NCI-H2171 treated with DMSO at 0.1 percent for 48 hours (cell line): ENCODE results near the gene LRCOL1.
A peak's percentile ranks its signal among the peaks of the same experiment; 100 is the strongest.

Source experiments
- DNase-seq: peaks from one replicate; lab custom pipeline; 2025; lab: John Stamatoyannopoulos, UW

Gene LRCOL1

GRCh38 chr12:132610051-132610759, at the start of gene LRCOL1:
TSS of gene LRCOL1 (minus strand) at chr12:132610582. CDS start at chr12:132606251, 4,331 bp downstream.
- DNase-seq, result no peak

- DNase-seq, result no peak
Observed at GRCh38 chr12:132660052-132660451, 49.7 kb upstream of the LRCOL1 start.

DNA sequence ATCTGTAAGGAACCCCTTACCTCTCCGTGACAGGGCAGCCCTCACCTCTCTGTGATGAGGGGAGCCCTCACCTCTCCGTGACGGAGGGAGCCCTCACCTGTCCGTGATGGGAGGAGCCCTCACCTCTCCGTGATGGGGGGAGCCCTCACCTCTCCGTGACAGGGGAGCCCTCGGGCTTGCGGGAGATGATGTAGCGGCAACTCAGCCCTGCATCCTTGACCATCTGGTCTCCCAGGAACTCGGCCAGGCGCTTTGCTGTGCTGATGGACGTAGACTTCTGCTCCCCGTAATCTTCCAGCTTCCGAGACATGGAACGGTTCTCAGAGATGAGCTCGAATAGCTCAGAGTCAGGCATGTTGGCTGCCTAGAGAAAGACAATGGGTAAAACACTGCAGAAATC, 48.8 kb upstream of the LRCOL1 start:
- DNase-seq, result no peak

- DNase-seq, result no peak
Observed at GRCh38 chr12:132658149-132658894, 47.9 kb upstream of the LRCOL1 start.

DNA sequence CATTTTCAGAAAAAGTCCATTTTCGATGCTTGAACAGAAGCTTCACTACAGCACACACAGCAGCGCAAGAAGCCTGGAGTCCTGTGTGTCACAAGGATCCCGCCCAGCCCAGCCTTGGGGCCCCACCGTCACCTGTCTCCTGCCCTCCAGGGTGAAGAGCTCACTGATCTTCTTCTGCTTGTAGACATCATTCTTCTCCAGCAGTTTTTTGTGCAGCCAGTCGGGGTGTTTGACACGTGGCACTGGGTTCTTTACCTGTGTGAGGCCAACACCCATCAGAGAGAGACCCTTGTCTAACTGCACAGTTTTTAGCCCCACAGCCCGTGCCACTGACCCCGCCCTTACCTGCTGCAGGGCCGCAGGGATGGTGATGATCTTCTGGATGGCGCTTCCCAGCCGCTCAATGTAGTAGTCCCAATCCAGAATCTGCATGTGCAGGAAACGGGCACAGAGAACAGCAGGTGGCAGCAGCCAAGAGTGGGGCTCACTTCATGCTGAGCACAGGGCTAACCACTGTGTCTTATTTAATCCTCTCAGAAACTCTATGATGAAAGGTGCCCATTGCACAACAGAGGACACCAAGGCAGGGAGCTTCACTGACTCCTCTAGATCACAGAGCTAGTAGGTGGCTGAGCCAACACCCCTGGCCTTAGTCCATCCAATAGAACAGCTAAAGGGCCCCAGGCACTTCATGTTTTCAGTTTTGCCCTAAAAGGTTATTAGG, 46.8 kb upstream of the LRCOL1 start:
- DNase-seq, result no peak

DNA sequence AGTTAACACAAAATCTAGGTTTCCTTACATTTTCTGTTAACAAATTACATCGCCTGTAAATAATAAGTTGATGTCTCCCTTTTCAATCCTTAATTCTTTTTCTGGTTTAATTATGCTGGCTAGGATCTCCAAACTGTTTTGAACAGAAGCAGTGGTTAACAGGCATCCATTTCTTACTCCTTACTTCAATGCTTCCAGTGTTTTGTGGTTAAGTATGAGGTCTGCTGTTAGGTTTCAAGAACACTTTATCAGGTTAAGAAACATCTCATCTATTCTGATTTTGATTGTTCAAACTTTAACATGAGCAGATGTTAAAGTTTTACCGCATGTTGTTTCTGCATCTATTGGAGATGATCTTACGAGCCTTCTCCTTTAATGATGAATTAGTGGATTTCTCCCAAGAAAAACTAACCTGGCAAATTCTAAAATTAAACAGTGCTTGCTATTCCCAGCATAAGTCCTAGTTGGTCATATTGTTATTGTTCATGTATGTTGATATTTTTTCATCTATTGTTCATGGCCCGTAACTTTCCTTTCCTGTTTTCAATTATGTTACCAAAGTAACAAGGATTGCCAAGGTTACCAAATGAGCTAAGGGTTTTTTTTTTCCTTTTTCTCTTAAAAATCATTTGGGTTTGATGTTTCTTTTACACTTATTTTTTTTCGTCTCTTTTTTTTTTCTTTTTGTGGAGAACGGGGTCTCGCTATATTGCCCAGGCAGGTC, 43.3 kb upstream of the LRCOL1 start:
- DNase-seq, result no peak

DNA sequence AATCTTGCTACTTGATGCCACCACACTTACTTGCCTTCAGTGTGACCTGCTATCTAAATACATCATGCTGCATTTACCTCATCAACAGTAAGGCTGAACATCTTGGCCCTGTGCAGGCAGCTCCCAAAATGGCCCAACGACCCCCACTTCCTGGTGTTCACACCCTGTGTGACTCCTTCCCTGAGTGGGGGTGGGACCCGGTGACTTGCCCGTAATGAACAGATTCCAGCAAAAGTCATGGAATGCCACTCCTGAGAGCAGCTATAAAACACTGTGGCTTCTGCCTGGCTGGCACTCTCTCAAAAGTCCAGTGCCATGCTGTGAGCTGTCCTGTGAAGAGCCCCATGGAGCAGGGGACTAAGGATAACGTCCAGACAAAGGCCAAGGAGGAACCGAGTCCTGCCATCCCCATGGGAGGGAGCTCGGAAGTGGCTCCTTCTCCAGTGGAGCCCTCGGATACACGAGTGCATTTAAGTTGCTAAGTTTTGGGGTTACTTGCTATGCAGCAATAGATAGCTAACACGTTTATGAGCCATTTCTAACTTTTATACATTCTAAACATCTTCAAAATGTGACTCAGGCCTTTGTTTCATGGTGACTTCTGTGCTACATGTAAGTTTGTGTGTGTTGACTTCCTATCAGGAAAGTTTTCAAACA, 41.2 kb upstream of the LRCOL1 start:
- peak; percentile 97 for DNase-seq

DNA sequence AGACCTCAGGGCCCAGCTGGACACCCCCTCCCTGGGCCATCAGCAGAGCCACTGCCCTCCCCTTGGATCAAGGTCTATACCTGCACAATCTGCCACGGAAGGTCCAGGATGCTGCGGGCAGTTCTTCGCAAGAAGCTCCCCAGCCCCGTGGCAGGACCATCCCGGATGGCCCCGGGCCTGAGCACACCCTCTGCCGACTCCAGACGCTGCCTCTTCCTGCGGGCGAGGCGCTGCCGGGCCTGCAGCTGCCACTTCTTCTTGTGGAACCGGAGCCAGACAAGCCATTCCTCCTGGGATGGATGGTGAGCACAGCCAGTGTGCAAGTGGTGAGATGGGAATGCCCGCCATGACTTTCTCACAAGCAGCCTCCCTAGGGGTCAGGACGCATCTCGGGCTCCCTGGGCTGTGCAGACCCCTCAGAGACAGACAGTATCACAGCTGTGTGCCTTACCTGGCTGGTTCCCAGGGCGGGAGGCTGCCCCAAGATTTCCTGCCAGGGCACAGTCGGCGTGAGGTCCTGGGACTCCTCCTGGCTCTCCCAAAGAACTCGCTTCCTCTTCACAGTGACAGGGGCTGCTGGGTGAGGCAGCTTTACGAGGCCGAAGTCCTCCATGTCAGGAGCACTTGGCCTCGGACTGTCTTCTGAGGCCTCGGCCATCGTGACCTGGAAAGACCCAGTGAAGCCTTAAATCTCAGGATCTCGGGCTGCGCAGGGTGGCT, 39.0 kb upstream of the LRCOL1 start:
- DNase-seq, result no peak

DNA sequence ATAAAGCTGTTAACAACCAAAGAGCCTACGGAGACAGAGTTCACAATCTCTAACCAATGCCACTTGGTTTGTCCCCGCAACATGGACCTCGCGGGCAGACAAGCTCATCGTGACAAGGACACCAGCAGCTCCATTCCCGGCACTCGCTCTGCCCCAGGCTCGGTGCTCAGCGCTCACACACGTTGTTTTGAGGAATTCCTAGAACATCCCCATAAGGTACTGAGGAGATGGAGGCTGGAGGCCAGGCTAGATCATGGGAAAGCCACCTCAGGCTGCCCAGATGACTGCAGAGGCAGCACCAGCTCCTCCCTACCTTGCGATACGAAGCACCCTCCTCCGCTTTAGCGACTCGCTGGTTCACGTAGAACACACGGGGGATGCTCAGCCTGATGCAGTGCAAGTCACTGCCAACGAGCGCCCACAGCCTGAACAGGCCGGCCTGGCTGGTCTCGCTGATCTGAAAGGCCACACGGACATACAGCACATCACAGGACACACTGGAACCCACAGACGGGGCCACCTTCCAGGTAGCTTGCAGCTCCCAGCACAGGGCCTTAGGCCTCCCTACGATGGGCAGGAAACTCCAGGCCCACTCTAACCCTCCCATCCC, 38.3 kb upstream of the LRCOL1 start:
- DNase-seq, result no peak

- DNase-seq, result no peak
Observed at GRCh38 chr12:132647858-132648257, 37.5 kb upstream of the LRCOL1 start.

DNA sequence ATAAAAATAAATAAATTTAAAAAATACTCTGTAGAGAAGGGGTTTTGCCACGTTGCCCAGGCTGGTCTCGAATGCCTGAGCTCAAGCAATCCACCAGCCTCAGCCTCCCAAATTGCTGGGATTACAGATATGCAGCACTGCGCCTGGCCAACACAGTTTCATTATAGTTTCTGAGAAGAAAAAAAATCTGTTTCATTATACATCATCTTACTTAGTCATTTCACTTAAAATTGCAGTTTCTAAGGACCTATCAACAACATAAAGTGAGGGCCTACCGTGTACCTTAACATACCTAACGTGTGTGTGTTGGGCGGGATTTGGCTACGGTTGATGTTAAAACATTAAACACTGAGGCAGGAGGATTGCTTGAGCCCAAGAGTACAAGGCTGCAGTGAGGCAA, 36.5 kb upstream of the LRCOL1 start:
- no peak for DNase-seq

DNA sequence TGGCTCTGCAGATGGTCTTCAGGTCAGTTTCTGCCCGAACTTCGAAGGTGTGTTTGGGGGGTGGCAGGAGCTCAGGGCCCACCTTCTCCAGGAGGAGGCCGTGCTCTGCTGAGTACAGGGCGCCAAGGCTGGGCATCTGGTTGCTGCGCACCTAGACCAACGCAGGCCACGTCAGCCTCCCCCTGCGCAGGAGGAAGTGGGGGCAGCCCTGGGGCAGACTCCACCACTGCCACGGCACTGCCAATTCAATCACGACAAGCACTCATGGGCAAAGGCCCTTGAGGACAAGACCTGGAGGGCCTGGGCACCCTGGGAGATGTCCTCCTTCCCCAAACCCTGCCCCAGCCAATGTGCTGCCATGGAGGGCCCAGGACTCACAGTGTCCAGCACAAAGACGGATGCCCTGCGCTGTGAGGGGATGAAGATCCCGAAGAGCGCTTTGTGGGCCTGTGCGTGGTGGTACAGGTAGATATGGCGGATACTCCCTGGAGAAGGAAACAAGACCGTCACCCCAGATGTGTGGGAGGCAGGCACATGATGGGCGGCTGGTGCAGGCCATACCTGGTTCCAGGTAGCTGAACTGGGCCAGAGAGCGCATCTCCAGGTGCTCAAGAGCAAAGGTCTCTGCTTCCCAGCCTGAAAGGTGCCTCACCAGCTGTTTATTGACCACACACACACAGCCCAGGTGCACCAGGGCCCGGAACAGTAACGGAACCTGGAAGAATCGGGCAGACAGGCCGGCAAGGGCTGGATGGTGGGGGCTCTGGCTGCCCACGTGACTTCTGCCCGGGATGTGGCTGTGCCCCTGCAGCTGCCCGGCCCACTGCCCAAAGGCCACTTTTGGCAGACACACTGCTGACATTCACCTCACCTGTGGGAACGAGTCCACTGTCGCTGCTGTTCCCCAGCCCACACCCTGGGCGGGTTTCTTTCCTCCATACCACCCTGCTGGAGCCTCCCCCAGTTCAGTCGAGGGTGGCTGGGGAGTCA, 32.8 kb upstream of the LRCOL1 start:
- no peak for DNase-seq

GRCh38 chr12:132641811-132642650, 31.6 kb upstream of the LRCOL1 start:
- DNase-seq, result no peak

DNA sequence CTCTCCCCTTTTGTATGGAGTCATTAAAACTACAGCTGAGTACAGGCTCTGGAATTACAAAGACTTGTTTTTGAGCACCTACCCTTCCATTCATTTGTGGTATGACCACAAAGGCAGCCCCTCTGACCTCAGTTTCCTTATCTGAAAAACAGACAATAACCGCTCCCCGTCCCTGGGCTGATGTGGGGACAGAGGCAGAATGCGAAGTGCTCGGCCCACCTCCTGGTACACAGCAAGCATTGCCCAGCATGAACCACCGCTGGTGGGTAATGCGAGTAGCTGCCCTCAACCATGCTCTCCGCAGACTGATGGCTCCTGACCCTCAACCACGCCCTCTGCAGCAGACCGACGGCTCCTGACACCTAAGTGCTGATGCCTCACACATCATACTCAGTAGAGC, 30.6 kb upstream of the LRCOL1 start:
- no peak for DNase-seq

- DNase-seq, result no peak
Observed at GRCh38 chr12:132639956-132640520, 29.7 kb upstream of the LRCOL1 start.

DNA sequence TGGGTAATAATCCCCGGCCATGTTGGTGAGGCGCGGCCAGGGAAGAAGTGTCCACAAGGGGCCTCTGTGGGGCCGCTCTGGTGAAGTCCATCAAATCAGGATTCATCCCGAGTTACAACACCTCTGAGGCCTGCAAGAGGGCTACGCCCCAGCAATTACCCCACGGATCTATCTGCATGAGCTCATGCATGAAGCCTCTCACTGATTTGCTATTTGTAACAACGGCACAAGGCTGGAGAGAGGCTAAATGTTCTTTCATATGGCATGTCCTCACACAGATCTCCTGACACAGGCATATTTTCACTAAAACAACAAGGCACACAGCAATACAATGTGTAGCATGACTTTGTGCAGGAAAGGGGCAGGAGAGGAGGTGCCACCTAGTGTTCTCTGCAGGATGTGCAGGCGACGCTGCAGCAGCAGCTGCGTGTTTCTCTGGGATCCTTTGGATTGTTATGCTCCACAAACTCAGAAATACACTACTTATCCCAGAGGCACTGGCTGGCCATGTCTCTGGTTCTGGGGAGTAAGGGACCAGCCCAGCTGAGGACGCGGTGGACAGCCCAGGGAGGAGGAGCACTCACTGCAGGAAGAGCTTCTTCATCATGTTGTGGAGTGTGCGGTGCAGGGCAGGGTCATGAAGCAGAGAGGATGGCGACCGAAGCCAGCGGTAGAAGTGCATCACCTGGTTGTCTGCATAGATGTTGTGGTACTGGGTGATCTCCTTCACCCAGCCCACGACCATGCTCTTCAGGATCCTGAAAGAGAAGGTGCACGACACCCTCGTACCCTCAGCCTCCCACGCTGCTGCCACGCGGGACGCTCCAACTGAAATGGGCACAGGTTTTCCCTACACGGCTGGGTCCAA, 28.4 kb upstream of the LRCOL1 start:
- peak; percentile 53 for DNase-seq

GRCh38 chr12:132637811-132638210, 27.4 kb upstream of the LRCOL1 start:
- DNase-seq, result no peak
